ENCODE measurements around the gene PPM1H. TPM values are rescaled to one million over a fixed set of nuclear protein-coding genes. Genes with fewer than 3 reads are reported as not detected.

PPM1H gene
- total RNA-seq, 2 donors from 2014 or later, result 1.3 to 2.8 TPM

Small RNA genes within 50 kb of the gene (microRNA-seq; reads per million reads assigned to microRNA genes)
- gene MIRLET7I (ENCODE audit: borderline microRNAs expressed in 2 of 2), result 81,920 to 99,034 reads per million in 2 donors

Other genes with a start within 250 kb of the PPM1H start
- gene AVPR1A, start 216.1 kb upstream of the PPM1H start, total RNA-seq, result 1 to 10 TPM; 4.0 TPM

All from posterior vena cava (tissue), 2 donors.